ENCODE results near the gene AHDC1. TPM values are rescaled to one million over a fixed set of nuclear protein-coding genes. Genes with fewer than 3 reads are reported as not detected.

Gene AHDC1
- total and polyA plus RNA-seq, 12 donors, result 17.0 to 53.1 (median 40.7) TPM

- intact Hi-C loops (cut with DNase I), result loop anchor here in 2 of 10 donors (2.0 to 5.0 kb wide), 2 partner anchors 18 to 33 kb away; no protein-coding TSS in a partner anchor
- H3K27ac ChIP-seq, result peak overlapping the region in 9 of 10 donors; percentile 14 to 99 (median 72)
- TF ChIP-seq, protein P1, sequence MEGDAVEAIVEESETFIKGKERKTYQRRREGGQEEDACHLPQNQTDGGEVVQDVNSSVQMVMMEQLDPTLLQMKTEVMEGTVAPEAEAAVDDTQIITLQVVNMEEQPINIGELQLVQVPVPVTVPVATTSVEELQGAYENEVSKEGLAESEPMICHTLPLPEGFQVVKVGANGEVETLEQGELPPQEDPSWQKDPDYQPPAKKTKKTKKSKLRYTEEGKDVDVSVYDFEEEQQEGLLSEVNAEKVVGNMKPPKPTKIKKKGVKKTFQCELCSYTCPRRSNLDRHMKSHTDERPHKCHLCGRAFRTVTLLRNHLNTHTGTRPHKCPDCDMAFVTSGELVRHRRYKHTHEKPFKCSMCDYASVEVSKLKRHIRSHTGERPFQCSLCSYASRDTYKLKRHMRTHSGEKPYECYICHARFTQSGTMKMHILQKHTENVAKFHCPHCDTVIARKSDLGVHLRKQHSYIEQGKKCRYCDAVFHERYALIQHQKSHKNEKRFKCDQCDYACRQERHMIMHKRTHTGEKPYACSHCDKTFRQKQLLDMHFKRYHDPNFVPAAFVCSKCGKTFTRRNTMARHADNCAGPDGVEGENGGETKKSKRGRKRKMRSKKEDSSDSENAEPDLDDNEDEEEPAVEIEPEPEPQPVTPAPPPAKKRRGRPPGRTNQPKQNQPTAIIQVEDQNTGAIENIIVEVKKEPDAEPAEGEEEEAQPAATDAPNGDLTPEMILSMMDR (IDR thresholded peaks at IDR 0.05), result no peak
- H3K9me3 ChIP-seq, result no peaks in the 10 kb centered on the region
- DNase-seq (no peak), ATAC-seq (peak in 1 of 8 donors; percentile 5)
- peaks cover 0 to 10% (median 0%) of the 10 kb centered on the region in 9 donors for H3K36me3 ChIP-seq
- H3K27me3 ChIP-seq, result no peaks in the 10 kb centered on the region
- peaks cover 85 to 100% (median 98%) of the 10 kb centered on the region in 9 donors for H3K4me1 ChIP-seq
- WGBS, 2 donors, result 59 to 60% methylated on average over 17 of the region's 17 CpGs
- H3K4me3 ChIP-seq, result no peak overlapping the region
Observed at GRCh38 chr1:27594564-27595510, 9.1 kb downstream of the AHDC1 start.

GRCh38 chr1:27593678-27594563 is 10.0 kb downstream of the AHDC1 start:
- peaks cover 81 to 100% (median 98%) of the 10 kb centered on the region in 9 donors for H3K4me1 ChIP-seq
- TF ChIP-seq, protein P1 (IDR thresholded peaks at IDR 0.05), result no peak
- no peak for ATAC-seq
- no peaks in the 10 kb centered on the region for H3K9me3 ChIP-seq
- DNase-seq, result no peak
- intact Hi-C loops (cut with DNase I), result loop anchor here in 1 of 10 donors (2.0 kb wide), 1 partner anchor 17 kb away; no protein-coding TSS in a partner anchor
- 48 to 51% methylated on average over 8 of the region's 8 CpGs for WGBS, 2 donors
- no peak overlapping the region for H3K4me3 ChIP-seq
- H3K36me3 ChIP-seq, result peaks cover 0 to 18% (median 0%) of the 10 kb centered on the region in 9 donors
- H3K27me3 ChIP-seq, result no peaks in the 10 kb centered on the region
- peak overlapping the region; percentile 26 to 99 (median 72) for H3K27ac ChIP-seq

DNA sequence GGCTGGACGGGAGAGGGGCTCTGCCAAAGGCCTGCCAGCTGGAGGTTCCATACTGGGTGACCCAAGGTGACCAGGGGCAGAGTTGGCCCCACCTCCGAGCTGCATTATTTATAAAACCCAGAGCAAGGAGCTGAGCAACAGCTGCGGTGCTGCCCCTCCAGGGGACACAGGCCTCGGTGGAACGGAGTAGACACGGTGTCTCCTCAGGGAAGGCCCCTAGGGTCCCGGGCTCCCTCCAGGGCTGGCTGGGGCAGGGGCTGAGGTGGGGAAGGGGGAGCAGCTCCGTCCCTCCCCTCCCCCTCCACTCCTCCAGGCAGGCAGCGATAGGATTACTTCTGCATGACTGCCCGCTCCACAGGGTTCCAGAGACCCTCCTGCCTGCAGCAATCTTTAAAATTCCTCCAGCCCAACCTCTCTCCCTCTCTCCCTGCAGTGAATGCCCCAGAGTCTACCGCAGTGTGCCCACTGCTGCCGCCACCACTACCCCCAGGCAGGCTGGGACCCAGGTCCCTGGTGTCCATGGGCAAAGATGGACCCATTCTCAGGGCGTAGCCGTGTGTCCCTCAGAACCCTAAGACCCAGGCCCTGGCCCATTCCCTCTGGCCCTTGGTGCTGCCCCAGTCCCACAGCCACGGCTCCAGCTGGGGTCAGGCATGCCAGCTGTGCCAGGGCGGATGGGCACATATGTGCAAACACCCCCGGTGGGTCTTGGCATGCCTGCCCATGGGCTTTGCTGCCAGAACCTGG is 10.8 kb downstream of the AHDC1 start:
- no peak overlapping the region for H3K4me3 ChIP-seq
- peaks cover 78 to 100% (median 98%) of the 10 kb centered on the region in 9 donors for H3K4me1 ChIP-seq
- ATAC-seq, result peak in 7 of 8 donors; percentile 3 to 33 (median 9)
- intact Hi-C loops (cut with DNase I), result no loop called here
- 47 to 49% methylated on average over 16 to 17 of the region's 17 CpGs for WGBS, 2 donors
- no peak for DNase-seq
- H3K27ac ChIP-seq, result peak overlapping the region; percentile 26 to 99 (median 72)
- H3K9me3 ChIP-seq, result no peaks in the 10 kb centered on the region
- H3K27me3 ChIP-seq, result no peaks in the 10 kb centered on the region
- TF ChIP-seq, protein P1 (IDR thresholded peaks at IDR 0.05), result no peak
- peaks cover 0 to 21% (median 0%) of the 10 kb centered on the region in 9 donors for H3K36me3 ChIP-seq
